Measurements from ENCODE around the gene ADA. TPM values are rescaled to one million over a fixed set of nuclear protein-coding genes. Genes with fewer than 3 reads are reported as not detected.

The ADA gene
- total and polyA plus RNA-seq, 2 of the 13 experiments (the other 11 are each of a cell fraction or from before 2014, with no cell fraction given): 2.5 to 11.3 TPM

- Histone ChIP-seq H3K4me2 (ENCODE audit: low read depth, low read length) (no peak overlapping the region), H3K4me1 (ENCODE audit: insufficient read depth, low read length) (peaks cover 17% of the 10 kb centered on the region), H3K4me3 (replicated peaks in 1 of 3; ENCODE audit: insufficient read depth in 1 of 3, low read depth in 2 of 3, low read length in 3 of 3) (no peak overlapping the region), H3K27ac (ENCODE audit: extremely low read length, insufficient read depth, low read length) (no peak overlapping the region), H3K79me2 (ENCODE audit: insufficient read depth, low read length) (no peaks in the 10 kb centered on the region), H3K9me3 (ENCODE audit: low read length) (no peaks in the 10 kb centered on the region), H2AFZ (ENCODE audit: low read length) (no peak overlapping the region), H3K9ac (ENCODE audit: insufficient read depth, low read depth, low read length) (no peak overlapping the region), H3K27me3 (ENCODE audit: control insufficient read depth in 1 of 2, insufficient read depth in 2 of 2, low read length in 2 of 2) (peaks cover 5 to 23% of the 10 kb centered on the region in 2 experiments; a peak in 3 of 5 replicates), H4K20me1 (ENCODE audit: insufficient read depth, low read length) (no peaks in the 10 kb centered on the region), H3K36me3 (replicated peaks in 1 of 2; ENCODE audit: control insufficient read depth in 1 of 2, insufficient read depth in 2 of 2, low read length in 2 of 2) (no peaks in the 10 kb centered on the region)
- ChIA-PET CTCF (ENCODE audit: low intra/inter-chr PET ratio, low total read pairs) (no interaction called here), POLR2A (no interaction called here)
- BruUV-seq (replicated peaks): TSS peak; percentile 38
- no peak for ATAC-seq
- TF ChIP-seq ZEB1 (IDR thresholded peaks at IDR 0.05; ENCODE audit: insufficient replicate concordance, low read depth) (no peak), ZNF326 (CRISPR knock-in tag; IDR thresholded peaks at IDR 0.05; ENCODE audit: borderline replicate concordance) (no peak), GRHL1 (CRISPR knock-in tag; conservative IDR thresholded peaks at IDR 0.05) (no peak), DPF2 (CRISPR knock-in tag; IDR thresholded peaks at IDR 0.05; ENCODE audit: borderline replicate concordance, low read depth) (no peak), ZNF317 (CRISPR knock-in tag; IDR thresholded peaks at IDR 0.05) (0 out of 2 replicates have a peak, but pooled peaks have one; percentile 36), ZNF768 (CRISPR knock-in tag; IDR thresholded peaks at IDR 0.05) (peak; percentile 40; the same call in 1 of the 2 replicates), ZSCAN31 (CRISPR knock-in tag; IDR thresholded peaks at IDR 0.05; ENCODE audit: low read depth) (no peak), ZNF343 (CRISPR knock-in tag; IDR thresholded peaks at IDR 0.05) (no peak), ZNF629 (CRISPR knock-in tag; conservative IDR thresholded peaks at IDR 0.05) (0 out of 2 replicates have a peak, but pooled peaks have one; percentile 22), SCMH1 (CRISPR knock-in tag; IDR thresholded peaks at IDR 0.05; ENCODE audit: borderline replicate concordance) (no peak)
- WGBS (ENCODE audit: low lambda C conversion rate): 54% methylated on average over 3 of the region's 3 CpGs
- in situ Hi-C loops (cut with HindIII; ENCODE audit: extremely low pct_ligation_motif_present, low pct_unique_long_range_greater_than_20kb): no loop called here
- no peak for FAIRE-seq
- no peak for DNase-seq (ENCODE audit: low spot score)
- intact Hi-C loops (cut with micrococcal nuclease; ENCODE audit: unreplicated experiment): no loop called here
Measured at GRCh38 chr20:44649126-44649525, 2.4 kb downstream of the ADA start.

Data from HepG2 (cell line).